Panc1 (cell line): Measurements from ENCODE around the gene C16orf74. TPM values are rescaled to one million over a fixed set of nuclear protein-coding genes. Genes with fewer than 3 reads are reported as not detected.

Experiments
- ATAC-seq: fragments of 200-7000 bp; cut with Tn5 transposase; 2 replicates; pipeline ENCODE4 v1.9.1; 2020; ENCODE audit warnings: mild to moderate bottlenecking, moderate library complexity
- BruUV-seq: library from RNA; stranded (reverse); fragments of 400-500 nt; replicated peaks from 2 replicates; lab custom pipeline; 2021; lab: Mats Ljungman, UMichigan
- CTCF ChIA-PET: fragments of 300-600 bp; sonication (Branson Sonifier 250); formaldehyde crosslinking; loops from one replicate; lab custom pipeline; 2022; ENCODE audit warnings: antibody characterized with exemption; lab: Charles Lee
- POLR2A ChIA-PET: fragments of 300-600 bp; sonication (Branson Sonifier 250); formaldehyde crosslinking; loops from one replicate; lab custom pipeline; 2022; ENCODE audit warnings: antibody characterized with exemption; lab: Charles Lee
- DNase-seq: peaks from one replicate; pipeline ENCODE4 v3.0.0-alpha.2; 2010; ENCODE audit warnings: low read depth, low spot score
- H3K27ac ChIP-seq: 2 replicates; pipeline ENCODE4 v1.5.1; 2011; ENCODE audit warnings: mild to moderate bottlenecking, low read length, inconsistent platforms
- H3K27me3 ChIP-seq: fragments of 200-500 bp; sonication (Bioruptor generic); 2 replicates; pipeline ENCODE4 v1.6.0; 2014; ENCODE audit warnings: low read length, inconsistent platforms; ENCODE audit not compliant: control insufficient read depth, insufficient read depth
- H3K36me3 ChIP-seq: fragments of 200-500 bp; sonication (Bioruptor generic); 2 replicates; pipeline ENCODE4 v1.5.1; 2014; ENCODE audit warnings: inconsistent platforms, mild to moderate bottlenecking, low read length, moderate library complexity; ENCODE audit not compliant: control insufficient read depth, insufficient read depth
- H3K4me1 ChIP-seq: 2 replicates; pipeline ENCODE4 v1.5.1; 2011; ENCODE audit warnings: inconsistent platforms, mild to moderate bottlenecking, low read length, moderate library complexity; ENCODE audit not compliant: control insufficient read depth, insufficient read depth
- H3K4me3 ChIP-seq, 2 experiments: 2 replicates each; pipeline ENCODE4 v1.5.1; 2011 to 2012; ENCODE audit warnings: low read depth in 2 of 2, low read length in 2 of 2, mild to moderate bottlenecking in 2 of 2, inconsistent platforms in 1 of 2, moderate library complexity in 1 of 2
- H3K9me3 ChIP-seq: fragments of 200-500 bp; sonication (Bioruptor generic); 2 replicates; pipeline ENCODE4 v1.5.1; 2014; ENCODE audit warnings: low read depth, mild to moderate bottlenecking, inconsistent platforms, low read length, moderate library complexity; ENCODE audit not compliant: control insufficient read depth, insufficient read depth
- CTCF ChIP-seq: fragments of 450-650 bp; IDR thresholded peaks from 2 replicates; pipeline ENCODE4 v1.5.1; 2017; ENCODE audit warnings: mild to moderate bottlenecking
- POLR2AphosphoS5 ChIP-seq: IDR thresholded peaks from 2 replicates; pipeline ENCODE4 v1.6.1; 2012; ENCODE audit warnings: mild to moderate bottlenecking, low read depth, low read length, moderate library complexity
- SIN3A ChIP-seq: IDR thresholded peaks from 2 replicates; pipeline ENCODE4 v1.6.1; 2012; ENCODE audit warnings: low read depth, mild to moderate bottlenecking, low read length, moderate library complexity, borderline replicate concordance; ENCODE audit not compliant: insufficient read depth
- TCF7L2 ChIP-seq: IDR thresholded peaks from 2 replicates; pipeline ENCODE4 v1.6.1; 2011; ENCODE audit warnings: mild to moderate bottlenecking, low read depth, low read length, inconsistent platforms
- in situ Hi-C: cut with HindIII; loops from 2 replicates; pipeline ENCODE4 v1.10.0; 2016; ENCODE audit warnings: low sequenced_read_pairs, low pct_unique_long_range_greater_than_20kb
- intact Hi-C: fragments of 100-400 bp; cut with micrococcal nuclease; formaldehyde crosslinking; loops from one replicate; pipeline ENCODE4 v1.10.0; 2022; ENCODE audit not compliant: unreplicated experiment
- total RNA-seq: library from RNA; stranded (reverse); gene quantifications from one replicate; pipeline ENCODE4 v1.2.1, GENCODE V29; 2021; ENCODE audit not compliant: unreplicated experiment
- TF ChIP-seq, protein P1 (sequence below), 2 experiments: IDR thresholded peaks; 2 replicates each; pipeline ENCODE4 v1.6.1; 2011 to 2012; ENCODE audit warnings: low read depth in 2 of 2, control low read depth in 1 of 2, low read length in 1 of 2, mild to moderate bottlenecking in 1 of 2, moderate library complexity in 1 of 2; ENCODE audit not compliant: insufficient read depth in 1 of 2

C16orf74 gene
- total RNA-seq, 1 experiment from 2014 or later, result 1.5 TPM

GRCh38 chr16:85778873-85779272 lies 28.0 kb upstream of the C16orf74 start:
- ChIA-PET POLR2A (no interaction called here), CTCF (no interaction called here)
- in situ Hi-C loops, result no loop called here
- no peaks in the 10 kb centered on the region for H3K27me3 ChIP-seq
- H3K27ac ChIP-seq, result no peak overlapping the region
- TF ChIP-seq POLR2AphosphoS5, result no peak
- TF ChIP-seq, protein P1, sequence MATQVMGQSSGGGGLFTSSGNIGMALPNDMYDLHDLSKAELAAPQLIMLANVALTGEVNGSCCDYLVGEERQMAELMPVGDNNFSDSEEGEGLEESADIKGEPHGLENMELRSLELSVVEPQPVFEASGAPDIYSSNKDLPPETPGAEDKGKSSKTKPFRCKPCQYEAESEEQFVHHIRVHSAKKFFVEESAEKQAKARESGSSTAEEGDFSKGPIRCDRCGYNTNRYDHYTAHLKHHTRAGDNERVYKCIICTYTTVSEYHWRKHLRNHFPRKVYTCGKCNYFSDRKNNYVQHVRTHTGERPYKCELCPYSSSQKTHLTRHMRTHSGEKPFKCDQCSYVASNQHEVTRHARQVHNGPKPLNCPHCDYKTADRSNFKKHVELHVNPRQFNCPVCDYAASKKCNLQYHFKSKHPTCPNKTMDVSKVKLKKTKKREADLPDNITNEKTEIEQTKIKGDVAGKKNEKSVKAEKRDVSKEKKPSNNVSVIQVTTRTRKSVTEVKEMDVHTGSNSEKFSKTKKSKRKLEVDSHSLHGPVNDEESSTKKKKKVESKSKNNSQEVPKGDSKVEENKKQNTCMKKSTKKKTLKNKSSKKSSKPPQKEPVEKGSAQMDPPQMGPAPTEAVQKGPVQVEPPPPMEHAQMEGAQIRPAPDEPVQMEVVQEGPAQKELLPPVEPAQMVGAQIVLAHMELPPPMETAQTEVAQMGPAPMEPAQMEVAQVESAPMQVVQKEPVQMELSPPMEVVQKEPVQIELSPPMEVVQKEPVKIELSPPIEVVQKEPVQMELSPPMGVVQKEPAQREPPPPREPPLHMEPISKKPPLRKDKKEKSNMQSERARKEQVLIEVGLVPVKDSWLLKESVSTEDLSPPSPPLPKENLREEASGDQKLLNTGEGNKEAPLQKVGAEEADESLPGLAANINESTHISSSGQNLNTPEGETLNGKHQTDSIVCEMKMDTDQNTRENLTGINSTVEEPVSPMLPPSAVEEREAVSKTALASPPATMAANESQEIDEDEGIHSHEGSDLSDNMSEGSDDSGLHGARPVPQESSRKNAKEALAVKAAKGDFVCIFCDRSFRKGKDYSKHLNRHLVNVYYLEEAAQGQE (IDR thresholded peaks at IDR 0.05; ENCODE audit: insufficient read depth in 1 of 2, low read depth in 2 of 2, low read length in 1 of 2), result no peak
- TF ChIP-seq SIN3A, result no peak
- TF ChIP-seq TCF7L2, result no peak
- TF ChIP-seq CTCF, result no peak
- intact Hi-C loops, result no loop called here
- ATAC-seq (no peak), DNase-seq (no peak)
- H3K36me3 ChIP-seq, result peaks cover 3% of the 10 kb centered on the region; the same call in 1 of the 2 replicates
- BruUV-seq, result no TSS peak
- H3K4me3 ChIP-seq, result no peak overlapping the region
- H3K9me3 ChIP-seq, result no peaks in the 10 kb centered on the region
- no peaks in the 10 kb centered on the region for H3K4me1 ChIP-seq

DNA sequence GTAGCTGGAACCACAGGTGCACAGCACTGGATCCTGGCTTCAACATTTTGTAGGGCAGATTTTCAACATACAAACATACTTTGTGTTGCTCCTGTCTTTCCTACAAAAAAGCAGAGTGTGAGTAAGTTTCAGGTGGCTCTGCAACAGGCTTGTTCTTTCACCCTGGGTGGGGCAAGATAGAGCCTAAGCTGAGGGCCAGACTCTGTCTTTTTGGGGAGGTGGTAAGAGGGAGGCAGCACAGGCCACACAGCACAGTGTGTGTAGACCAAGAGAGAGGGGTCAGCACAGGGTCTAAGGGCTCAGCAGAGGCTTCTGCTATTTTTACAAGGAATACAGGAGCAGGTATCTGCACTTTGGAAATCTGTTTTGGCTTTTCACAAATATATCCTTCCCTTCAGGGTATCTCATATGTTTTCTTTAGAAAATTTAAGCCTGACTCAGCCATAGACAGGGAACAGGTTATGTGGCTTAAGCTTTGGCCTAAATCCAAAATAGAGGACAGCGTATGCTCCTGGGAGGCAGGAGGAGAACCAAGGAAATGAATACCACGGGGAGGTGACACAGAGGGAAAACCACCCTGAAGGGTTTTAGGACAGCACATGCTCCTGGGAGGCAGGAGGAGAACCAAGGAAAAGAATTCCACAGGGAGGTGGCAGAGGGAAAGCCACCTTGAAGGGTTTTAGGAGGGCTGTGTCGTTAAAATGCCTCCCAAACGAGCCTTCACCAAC lies 26.9 kb upstream of the C16orf74 start:
- Histone ChIP-seq H3K27me3 (no peaks in the 10 kb centered on the region), H3K27ac (no peak overlapping the region), H3K9me3 (no peaks in the 10 kb centered on the region), H3K4me1 (no peaks in the 10 kb centered on the region), H3K36me3 (peaks cover 3% of the 10 kb centered on the region; the same call in 1 of the 2 replicates), H3K4me3 (no peak overlapping the region)
- intact Hi-C loops, result no loop called here
- ChIA-PET POLR2A (no interaction called here), CTCF (no interaction called here)
- in situ Hi-C loops, result no loop called here
- ATAC-seq, result no peak
- no TSS peak for BruUV-seq
- DNase-seq, result no peak
- TF ChIP-seq, protein P1 (IDR thresholded peaks at IDR 0.05; ENCODE audit: insufficient read depth in 1 of 2, low read depth in 2 of 2, low read length in 1 of 2), result no peak
